HG02623 (cell line): ENCODE results near the gene UIMC1.
"Not testable (repeated sequence)": the region's sequence is repeated elsewhere in the genome, so short reads cannot be mapped to it uniquely, and the experiment has no call there.

Experiments used
- ATAC-seq: cut with Tn5 transposase; IDR thresholded peaks from one replicate; pipeline ENCODE4 v1.9.1; 2021; ENCODE audit warnings: moderate library complexity; ENCODE audit not compliant: unreplicated experiment

Gene UIMC1

GRCh38 chr5:176873541-176874172 lies 132.9 kb downstream of the UIMC1 start:
- ATAC-seq, result no peak

- ATAC-seq, result not testable (repeated sequence)
These were observed 133.6 kb downstream of the UIMC1 start for GRCh38 chr5:176873011-176873410.

GRCh38 chr5:176872586-176872985 lies 134.0 kb downstream of the UIMC1 start:
- not testable (repeated sequence) for ATAC-seq

- not testable (repeated sequence) for ATAC-seq
These were observed 135.9 kb downstream of the UIMC1 start for GRCh38 chr5:176870644-176871043.

- ATAC-seq, result no peak
These were observed 136.4 kb downstream of the UIMC1 start for GRCh38 chr5:176870110-176870591.

GRCh38 chr5:176869501-176870109 lies 137.0 kb downstream of the UIMC1 start:
- no peak for ATAC-seq

- ATAC-seq, result no peak
These were observed 137.8 kb downstream of the UIMC1 start for GRCh38 chr5:176868731-176869130.

GRCh38 chr5:176868126-176868525 lies 138.5 kb downstream of the UIMC1 start:
- no peak for ATAC-seq

GRCh38 chr5:176866707-176867310 lies 139.8 kb downstream of the UIMC1 start:
- ATAC-seq, result no peak

GRCh38 chr5:176865964-176866363 lies 140.6 kb downstream of the UIMC1 start:
- no peak for ATAC-seq

- ATAC-seq, result no peak
These were observed 141.8 kb downstream of the UIMC1 start for GRCh38 chr5:176864755-176865154.

- ATAC-seq, result no peak
These were observed 142.8 kb downstream of the UIMC1 start for GRCh38 chr5:176863765-176864098.

- no peak for ATAC-seq
These were observed 143.4 kb downstream of the UIMC1 start for GRCh38 chr5:176863041-176863764.

- no peak for ATAC-seq
These were observed 144.1 kb downstream of the UIMC1 start for GRCh38 chr5:176862330-176862995.

GRCh38 chr5:176861276-176861675 lies 145.3 kb downstream of the UIMC1 start:
- no peak for ATAC-seq

GRCh38 chr5:176860381-176860780 lies 146.2 kb downstream of the UIMC1 start:
- no peak for ATAC-seq

- ATAC-seq, result no peak
These were observed 146.7 kb downstream of the UIMC1 start for GRCh38 chr5:176859916-176860315.

- ATAC-seq, result no peak
These were observed 148.7 kb downstream of the UIMC1 start for GRCh38 chr5:176857894-176858273.

GRCh38 chr5:176857216-176857893 lies 149.2 kb downstream of the UIMC1 start:
- no peak for ATAC-seq

- ATAC-seq, result no peak
These were observed 149.8 kb downstream of the UIMC1 start for GRCh38 chr5:176856746-176857145.

GRCh38 chr5:176855598-176855997 lies 151.0 kb downstream of the UIMC1 start:
- ATAC-seq, result no peak
